Left cardiac atrium (tissue), 4 donors: ENCODE results near the gene FGD5. TPM values are rescaled to one million over a fixed set of nuclear protein-coding genes. Genes with fewer than 3 reads are reported as not detected.
A peak's percentile ranks its signal among the peaks of the same experiment; 100 is the strongest.

Experiments used
- ATAC-seq, 2 donors: fragments of 200-7000 bp; cut with Tn5 transposase; one replicate each; pipeline ENCODE4 v1.9.1; 2020; ENCODE audit warnings: mild to moderate bottlenecking in 2 of 2, moderate library complexity in 2 of 2
- DNase-seq: peaks from one replicate; pipeline ENCODE4 v3.0.0-alpha.2; 2020
- intact Hi-C, 2 donors: fragments of 100-400 bp; cut with DNase I; formaldehyde crosslinking; loops; one replicate each; pipeline versions ENCODE4 v1.14.1 to v1.15.1; 2022 to 2023
- long read RNA-seq: library from polyadenylated mRNA; unstranded; transcript quantifications from one replicate; pipeline ENCODE4 v2.0.0, GENCODE V29; 2021
- total RNA-seq, 2 donors: library from RNA; stranded (reverse); fragmentation: NEBNext Ultra II Directional; extraction: Animal tissue kit (Norgen Biotek cat#: 25700); gene quantifications; one replicate each; pipeline ENCODE4 v1.2.1, GENCODE V29; 2021
- donor health status: DM: no; HTN: yes; CAD: no.
- donor health status: DM: no; HTN: yes; CAD: no; lungs with severe emphysema.
- donor health status: DM: yes; HTN: yes; CAD: no.
- donor health status: Dilated cardiomyopathy.

The FGD5 gene
- 10 to 100 TPM; 19.3 to 28.7 TPM for total RNA-seq
- long read RNA-seq, full-length matches to known transcripts, result 4 of 10 reads
- long read RNA-seq, partial matches to known transcripts, result 1 of 10 reads
- long read RNA-seq, other reads (novel, unspliced or antisense), result 5 of 10 reads

GRCh38 chr3:14818804-14819500, at the start of gene FGD5:
Gene FGD5 (plus strand): TSS chr3:14818962. CDS start chr3:14819072, 110 bp downstream.
- intact Hi-C loops, result no loop called here
- ATAC-seq (no peak), DNase-seq (no peak)

- intact Hi-C loops, result no loop called here
- no peak for ATAC-seq
- DNase-seq, result no peak
These were observed 49.0 kb upstream of the FGD5 start for GRCh38 chr3:14769544-14770325.

- intact Hi-C loops, result no loop called here
- DNase-seq (no peak), ATAC-seq (no peak)
These were observed 48.2 kb upstream of the FGD5 start for GRCh38 chr3:14770591-14770990.

GRCh38 chr3:14771593-14772497, 46.9 kb upstream of the FGD5 start:
- DNase-seq, result no peak
- intact Hi-C loops, result no loop called here

GRCh38 chr3:14772533-14773138, 46.1 kb upstream of the FGD5 start:
- no peak for ATAC-seq
- no peak for DNase-seq
- intact Hi-C loops, result no loop called here

More at GRCh38 chr3:14771593-14772497, 46.9 kb upstream of the FGD5 start:
- no peak for ATAC-seq

GRCh38 chr3:14773281-14773680, 45.5 kb upstream of the FGD5 start:
- DNase-seq (no peak), ATAC-seq (no peak)
- intact Hi-C loops, result no loop called here

- ATAC-seq, result no peak
- no peak for DNase-seq
- intact Hi-C loops, result no loop called here
These were observed 45.1 kb upstream of the FGD5 start for GRCh38 chr3:14773691-14774128.

GRCh38 chr3:14774431-14774830, 44.3 kb upstream of the FGD5 start:
- no peak for ATAC-seq
- DNase-seq, result no peak
- intact Hi-C loops, result no loop called here

GRCh38 chr3:14775011-14775410, 43.8 kb upstream of the FGD5 start:
- ATAC-seq (no peak), DNase-seq (no peak)
- intact Hi-C loops, result loop anchor here in 1 of 2 donors (5.0 kb wide), 1 partner anchor 98 kb away; the partner anchor contains the start of gene C3orf20

GRCh38 chr3:14775563-14775962, 43.2 kb upstream of the FGD5 start:
- intact Hi-C loops, result loop anchor here in 1 of 2 donors (5.0 kb wide), 1 partner anchor 98 kb away; the partner anchor contains the start of gene C3orf20
- ATAC-seq, result no peak
- no peak for DNase-seq

- no peak for DNase-seq
- no peak for ATAC-seq
- intact Hi-C loops, result loop anchor here in 1 of 2 donors (5.0 kb wide), 1 partner anchor 102 kb away; the partner anchor contains the start of gene C3orf20
These were observed 39.6 kb upstream of the FGD5 start for GRCh38 chr3:14779069-14779685.

- ATAC-seq, result peak; percentile 80 to 86
- DNase-seq, result peak; percentile 71
- intact Hi-C loops, result loop anchor here in 1 of 2 donors (5.0 kb wide), 1 partner anchor 104 kb away; the partner anchor contains the start of gene C3orf20
These were observed 37.7 kb upstream of the FGD5 start for GRCh38 chr3:14780927-14781507.

- intact Hi-C loops, result loop anchor here in 1 of 2 donors (5.0 kb wide), 1 partner anchor 106 kb away; the partner anchor contains the start of gene C3orf20
- ATAC-seq (no peak), DNase-seq (no peak)
These were observed 35.2 kb upstream of the FGD5 start for GRCh38 chr3:14783480-14784086.

- DNase-seq (no peak), ATAC-seq (no peak)
- intact Hi-C loops, result loop anchor here in 1 of 2 donors (5.0 kb wide), 1 partner anchor 107 kb away; the partner anchor contains the start of gene C3orf20
These were observed 34.6 kb upstream of the FGD5 start for GRCh38 chr3:14784087-14784681.

- intact Hi-C loops, result no loop called here
- DNase-seq, result no peak
- ATAC-seq, result no peak
These were observed 33.3 kb upstream of the FGD5 start for GRCh38 chr3:14785207-14786155.

- intact Hi-C loops, result no loop called here
- ATAC-seq (no peak), DNase-seq (no peak)
These were observed 32.4 kb upstream of the FGD5 start for GRCh38 chr3:14786369-14786768.
